ENCODE results near the gene NKAIN2.

The NKAIN2 gene

GRCh38 chr6:124487623-124488431 is 684.2 kb downstream of the NKAIN2 start:
- TF ChIP-seq CTCF (IDR thresholded peaks at IDR 0.05; ENCODE audit: low read depth, low read length) (no peak), MAX (IDR thresholded peaks at IDR 0.05; ENCODE audit: low read depth, low read length) (no peak), POLR2A (IDR thresholded peaks at IDR 0.05; ENCODE audit: extremely low read depth, insufficient read length) (no peak), MYC (IDR thresholded peaks at IDR 0.05; ENCODE audit: low read depth, low read length) (no peak)
- H3K4me3 ChIP-seq (ENCODE audit: low read depth, low read length), result no peak overlapping the region
- no peak for DNase-seq (ENCODE audit: low read depth)

DNA sequence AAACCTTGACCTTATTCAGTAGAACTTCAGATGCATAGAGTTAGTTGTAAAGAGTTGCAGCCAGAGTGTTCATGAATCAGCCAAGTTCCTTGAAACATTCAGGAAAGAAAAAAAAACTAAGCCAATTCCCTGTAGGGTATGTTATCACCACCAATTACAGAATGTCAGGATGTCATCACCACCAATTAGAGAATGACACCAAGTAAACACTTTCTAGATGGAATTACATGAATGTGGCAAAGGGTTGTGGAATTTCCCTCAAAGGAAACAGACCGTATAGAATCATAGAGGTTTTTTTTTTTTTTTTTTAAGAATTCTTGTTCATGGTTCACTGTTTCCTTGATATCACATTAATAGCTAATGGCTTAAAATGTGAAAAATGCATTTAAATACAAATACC is 686.5 kb downstream of the NKAIN2 start:
- TF ChIP-seq POLR2A (IDR thresholded peaks at IDR 0.05; ENCODE audit: extremely low read depth, insufficient read length) (no peak), MAX (IDR thresholded peaks at IDR 0.05; ENCODE audit: low read depth, low read length) (no peak), CTCF (IDR thresholded peaks at IDR 0.05; ENCODE audit: low read depth, low read length) (no peak), MYC (IDR thresholded peaks at IDR 0.05; ENCODE audit: low read depth, low read length) (no peak)

DNA sequence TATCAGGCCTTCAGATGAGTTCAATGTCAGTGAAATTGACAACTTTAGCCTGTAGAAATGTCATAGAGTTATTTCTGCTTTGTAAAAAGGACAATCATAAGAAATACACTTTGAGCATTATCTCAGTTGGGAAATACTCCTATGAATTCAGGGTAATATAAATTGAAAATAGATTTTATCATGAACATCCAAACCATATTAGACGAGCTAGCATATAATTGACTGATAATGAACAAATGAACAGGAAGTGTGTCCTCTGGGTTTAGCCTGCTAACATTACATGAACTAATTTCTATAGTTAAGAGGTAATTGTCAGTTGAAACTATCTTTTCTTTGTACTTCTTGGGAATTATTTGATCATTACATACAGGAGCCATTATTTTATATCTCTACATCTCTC is 689.6 kb downstream of the NKAIN2 start:
- no peak overlapping the region for H3K4me3 ChIP-seq (ENCODE audit: low read depth, low read length)
- no peak for DNase-seq (ENCODE audit: low read depth)
- TF ChIP-seq MYC (IDR thresholded peaks at IDR 0.05; ENCODE audit: low read depth, low read length) (no peak), POLR2A (IDR thresholded peaks at IDR 0.05; ENCODE audit: extremely low read depth, insufficient read length) (no peak), CTCF (IDR thresholded peaks at IDR 0.05; ENCODE audit: low read depth, low read length) (no peak), MAX (IDR thresholded peaks at IDR 0.05; ENCODE audit: low read depth, low read length) (no peak)

More for the DNA sequence above, 686.5 kb downstream of the NKAIN2 start:
- no peak overlapping the region for H3K4me3 ChIP-seq (ENCODE audit: low read depth, low read length)
- no peak for DNase-seq (ENCODE audit: low read depth)

DNA sequence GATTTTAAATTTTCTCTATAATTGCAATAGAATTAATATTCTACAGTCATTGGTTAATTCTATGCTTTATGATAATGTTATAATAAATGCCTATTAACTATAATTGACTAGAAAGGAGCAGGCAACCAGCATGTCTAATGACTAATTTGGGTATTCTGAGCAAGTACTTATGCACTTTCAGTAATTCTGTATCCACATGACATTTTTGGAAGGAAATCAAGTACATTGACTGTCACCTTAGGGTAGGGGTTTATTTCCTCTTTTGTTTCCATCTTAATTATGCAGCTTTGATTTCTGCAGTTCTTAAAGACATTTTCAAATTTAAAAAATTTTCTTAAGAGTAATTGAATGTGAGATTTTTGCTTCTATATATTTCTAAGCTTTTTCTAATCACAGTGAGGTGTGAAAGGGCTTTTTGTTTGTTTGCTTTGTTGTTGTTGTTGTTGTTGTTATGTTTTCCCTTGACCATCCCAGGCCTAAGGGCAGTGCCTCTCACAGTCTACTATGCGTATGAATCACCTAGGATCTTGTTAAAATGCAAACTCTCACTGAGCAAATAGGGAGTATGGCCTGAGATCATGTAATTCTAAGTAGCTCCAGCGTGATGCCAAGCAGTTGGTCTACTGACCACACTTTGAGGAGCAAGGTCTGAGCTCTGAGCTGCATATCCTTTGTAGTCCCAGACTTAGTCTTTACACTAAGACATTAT is 691.4 kb downstream of the NKAIN2 start:
- TF ChIP-seq CTCF (IDR thresholded peaks at IDR 0.05; ENCODE audit: low read depth, low read length) (no peak), MAX (IDR thresholded peaks at IDR 0.05; ENCODE audit: low read depth, low read length) (no peak), POLR2A (IDR thresholded peaks at IDR 0.05; ENCODE audit: extremely low read depth, insufficient read length) (no peak), MYC (IDR thresholded peaks at IDR 0.05; ENCODE audit: low read depth, low read length) (no peak)
- H3K4me3 ChIP-seq (ENCODE audit: low read depth, low read length), result no peak overlapping the region
- no peak for DNase-seq (ENCODE audit: low read depth)

DNA sequence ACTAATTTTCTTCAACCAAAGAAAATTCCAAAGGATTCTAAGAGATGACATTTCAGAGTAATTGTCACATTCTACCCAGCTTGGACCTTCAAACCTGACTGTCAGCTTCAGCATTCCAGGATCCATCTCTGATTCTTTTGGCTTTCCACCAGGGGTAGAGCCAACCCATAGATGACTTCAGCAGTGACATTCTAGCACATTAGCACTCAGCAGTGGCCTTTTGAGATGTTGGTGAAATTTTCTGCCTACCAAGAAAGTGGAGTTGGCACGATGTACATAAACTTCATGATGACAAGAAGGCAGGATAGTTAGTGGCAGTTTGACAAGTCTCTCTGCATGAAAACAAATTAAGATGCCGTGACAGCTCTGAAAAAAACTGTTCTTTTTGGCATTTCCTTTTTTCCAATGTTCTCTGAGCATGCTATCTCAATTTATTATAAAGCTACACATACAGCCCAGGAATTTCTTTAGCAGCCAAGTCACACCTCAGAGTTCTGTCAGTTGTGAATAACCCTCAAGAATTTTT is 692.1 kb downstream of the NKAIN2 start:
- H3K4me3 ChIP-seq (ENCODE audit: low read depth, low read length), result no peak overlapping the region
- TF ChIP-seq MYC (IDR thresholded peaks at IDR 0.05; ENCODE audit: low read depth, low read length) (no peak), MAX (IDR thresholded peaks at IDR 0.05; ENCODE audit: low read depth, low read length) (no peak), CTCF (IDR thresholded peaks at IDR 0.05; ENCODE audit: low read depth, low read length) (no peak), POLR2A (IDR thresholded peaks at IDR 0.05; ENCODE audit: extremely low read depth, insufficient read length) (no peak)

More for the DNA sequence above, 692.1 kb downstream of the NKAIN2 start:
- no peak for DNase-seq (ENCODE audit: low read depth)
